HPDE6-E6E7 (cell line): ENCODE measurements around the gene EHD2.

Experiments used
- DNase-seq: peaks from one replicate; pipeline ENCODE4 v3.0.0; 2011; ENCODE audit warnings: missing footprints; ENCODE audit errors: extremely low spot score

The EHD2 gene

GRCh38 chr19:47691090-47691489 lies 22.1 kb upstream of the EHD2 start:
- no peak for DNase-seq

- DNase-seq: no peak
These were observed 21.4 kb upstream of the EHD2 start for GRCh38 chr19:47691782-47692181.

- no peak for DNase-seq
These were observed 19.7 kb upstream of the EHD2 start for GRCh38 chr19:47693489-47693888.

- DNase-seq: no peak
These were observed 19.3 kb upstream of the EHD2 start for GRCh38 chr19:47693903-47694302.

DNA sequence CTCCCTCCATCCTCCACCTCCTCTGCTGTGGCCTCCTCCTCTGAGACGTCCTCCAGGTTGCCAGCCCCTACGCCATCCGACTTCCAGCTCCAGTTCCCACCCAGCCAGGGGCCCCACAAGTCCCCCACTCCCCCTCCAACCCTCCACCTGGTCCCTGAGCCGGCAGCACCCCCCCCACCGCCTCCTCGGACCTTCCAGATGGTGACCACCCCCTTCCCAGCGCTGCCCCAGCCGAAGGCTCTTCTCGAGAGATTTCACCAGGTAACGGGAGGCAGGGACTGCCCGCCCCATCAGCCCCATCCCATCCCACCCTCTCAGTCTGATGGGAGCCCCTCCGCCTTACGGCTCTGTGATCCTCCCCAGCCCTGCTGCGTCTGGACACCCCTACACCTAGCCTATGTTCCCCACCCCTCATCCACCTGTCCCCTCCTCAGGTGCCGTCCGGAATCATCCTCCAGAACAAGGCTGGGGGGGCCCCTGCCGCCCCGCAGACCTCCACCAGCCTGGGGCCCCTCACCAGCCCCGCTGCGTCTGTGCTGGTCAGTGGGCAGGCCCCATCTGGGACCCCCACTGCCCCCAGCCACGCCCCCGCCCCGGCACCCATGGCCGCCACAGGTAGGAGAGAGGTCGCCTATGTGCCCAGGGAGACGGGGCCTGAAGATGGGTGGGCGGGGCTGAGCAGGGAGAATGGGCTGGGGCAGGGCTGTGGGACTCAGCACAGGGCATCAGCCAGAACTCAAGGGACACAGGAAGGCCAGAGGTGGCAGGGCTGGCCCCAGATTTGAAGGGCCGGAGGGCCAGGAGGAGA lies 18.6 kb upstream of the EHD2 start:
- DNase-seq: no peak

DNA sequence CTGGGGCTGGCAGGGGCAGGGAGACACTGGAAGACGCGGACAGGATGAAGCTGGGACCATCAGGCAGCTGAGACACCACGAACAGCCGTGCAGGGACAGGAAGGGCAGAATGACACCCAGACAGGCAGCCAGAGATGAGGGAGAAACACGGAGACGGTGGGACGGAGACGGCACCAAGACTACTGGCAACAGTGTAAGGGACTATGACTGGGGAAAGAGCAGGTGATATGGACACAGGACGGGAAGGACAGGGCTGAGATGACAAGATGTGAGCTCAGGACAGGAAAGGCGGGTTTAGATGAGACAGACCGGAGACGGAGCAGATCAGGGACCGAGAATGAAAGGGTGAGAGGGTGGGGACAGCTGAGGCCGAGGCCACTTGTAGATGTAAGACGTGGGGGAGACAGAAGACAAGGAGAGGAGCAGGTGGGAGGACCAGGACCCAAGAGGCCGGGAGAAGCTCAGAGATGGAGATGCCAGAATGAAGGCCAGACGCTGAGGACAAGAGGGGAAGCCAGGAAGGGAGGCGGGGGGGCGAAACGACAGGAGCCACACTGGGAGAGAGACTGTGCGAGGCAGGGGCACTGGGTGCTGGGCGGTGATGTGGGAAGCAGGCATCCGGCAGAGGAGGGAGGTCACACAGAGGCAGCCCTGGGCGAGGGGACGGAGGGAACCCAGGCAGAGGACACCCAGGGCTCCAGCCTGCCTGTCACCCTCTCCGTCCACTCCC lies 17.5 kb upstream of the EHD2 start:
- DNase-seq: no peak

DNA sequence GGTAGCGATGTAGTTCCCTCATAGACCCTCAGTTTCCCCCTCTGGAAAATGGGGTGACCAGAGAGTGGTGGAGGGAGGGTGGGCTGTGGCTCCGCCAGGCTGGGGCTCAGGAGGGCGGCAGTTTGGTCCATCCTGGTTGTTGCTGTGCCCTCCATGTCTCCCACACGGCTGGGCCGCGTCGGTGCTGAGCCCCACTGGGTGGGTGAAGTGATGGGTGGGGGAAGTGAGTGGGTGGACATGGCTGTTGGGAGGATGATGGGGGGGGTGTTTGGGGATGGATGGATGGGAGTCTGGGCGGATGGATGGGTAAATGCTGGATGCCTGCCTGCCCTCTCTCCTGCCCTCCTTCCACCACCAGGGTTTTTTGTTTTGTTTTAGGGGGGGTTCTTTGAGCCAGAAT lies 16.6 kb upstream of the EHD2 start:
- no peak for DNase-seq

GRCh38 chr19:47697863-47698609 lies 15.2 kb upstream of the EHD2 start:
- peak; percentile 72 for DNase-seq

GRCh38 chr19:47698631-47699359 lies 14.4 kb upstream of the EHD2 start:
- DNase-seq: no peak

GRCh38 chr19:47699360-47699917 lies 13.8 kb upstream of the EHD2 start:
- DNase-seq: peak; percentile 43

- DNase-seq: no peak
These were observed 12.1 kb upstream of the EHD2 start for GRCh38 chr19:47700934-47701716.

- no peak for DNase-seq
These were observed 11.3 kb upstream of the EHD2 start for GRCh38 chr19:47701717-47702552.

GRCh38 chr19:47702671-47703070 lies 10.6 kb upstream of the EHD2 start:
- DNase-seq: no peak

GRCh38 chr19:47703301-47703700 lies 9.9 kb upstream of the EHD2 start:
- no peak for DNase-seq

DNA sequence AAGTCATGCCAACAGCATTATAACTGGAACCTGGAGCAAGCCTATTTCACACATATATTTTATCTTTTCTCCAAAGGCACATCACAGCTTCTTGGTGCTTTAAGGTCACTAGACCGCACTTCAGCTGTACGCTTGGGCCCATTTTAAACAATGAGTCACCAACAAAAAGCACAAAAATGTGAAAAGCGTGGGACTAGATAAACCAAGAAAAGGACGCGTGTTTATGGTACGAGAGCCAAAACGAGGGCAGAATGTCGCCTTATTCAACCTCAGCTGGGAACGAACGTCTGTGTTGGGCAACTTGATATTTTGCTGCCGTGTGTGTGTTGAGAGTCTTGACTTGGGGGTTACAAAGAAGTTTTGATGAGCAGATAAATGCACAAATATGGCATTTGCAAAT lies 9.2 kb upstream of the EHD2 start:
- no peak for DNase-seq

GRCh38 chr19:47704656-47705055 lies 8.6 kb upstream of the EHD2 start:
- no peak for DNase-seq

DNA sequence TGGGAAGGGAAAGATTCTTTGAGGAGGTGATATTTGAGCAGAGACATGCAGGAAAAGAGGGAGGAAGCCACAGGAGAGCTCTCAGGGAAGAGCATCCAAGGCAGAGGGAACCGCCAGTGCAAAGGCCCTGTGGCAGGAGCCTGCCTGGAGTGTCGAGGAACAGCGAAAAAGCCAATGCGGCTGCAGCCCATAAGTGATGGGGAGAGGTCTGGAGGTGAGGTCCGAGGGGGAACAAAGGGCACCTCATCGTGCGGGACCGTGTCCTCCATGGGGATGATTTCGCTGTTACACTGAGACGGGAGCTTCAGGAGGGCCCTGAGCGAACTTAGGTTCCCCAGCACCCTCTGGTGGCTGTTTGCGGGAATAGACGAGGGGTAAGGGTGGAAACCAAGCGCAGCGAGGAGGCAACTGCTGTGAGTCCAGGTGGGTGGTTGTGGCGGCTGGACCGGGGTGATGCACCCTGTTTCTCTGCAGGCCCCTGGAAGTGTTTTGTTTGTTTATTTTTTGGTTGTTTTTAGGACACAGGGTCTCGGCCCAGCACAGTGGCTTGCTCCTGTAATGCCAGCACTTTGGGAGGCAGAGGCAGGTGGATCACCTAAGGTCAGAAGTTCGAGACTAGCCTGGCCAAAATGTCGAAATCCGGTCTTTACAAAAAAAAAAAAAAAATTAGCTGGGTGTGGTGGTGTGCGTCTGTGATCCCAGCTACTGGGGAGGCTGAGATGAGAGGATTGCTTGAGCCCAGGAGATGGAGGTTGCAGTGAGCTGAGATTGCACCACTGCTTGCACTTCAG lies 5.9 kb upstream of the EHD2 start:
- DNase-seq: peak; percentile 54

- no peak for DNase-seq
These were observed 1.5 kb upstream of the EHD2 start for GRCh38 chr19:47711652-47712242.

DNA sequence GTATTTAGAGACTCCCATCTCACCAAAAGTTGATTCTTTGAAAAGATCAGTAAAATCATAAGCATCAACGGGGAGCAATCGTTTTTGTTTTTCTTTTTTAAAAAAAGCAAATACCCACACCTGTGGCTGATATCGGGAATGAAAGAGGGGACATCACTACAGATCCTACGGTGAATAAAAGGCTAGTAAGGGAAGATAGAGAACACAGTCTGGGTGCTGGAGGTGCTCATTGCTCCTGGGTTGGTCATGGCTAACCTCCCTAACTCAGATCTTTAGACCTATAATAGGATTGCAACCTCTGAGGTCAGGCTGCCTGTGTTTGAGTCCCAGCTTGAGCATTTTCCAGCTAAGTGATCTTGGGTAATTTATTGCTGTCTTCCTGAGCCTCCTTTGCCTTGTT lies 1.1 kb downstream of the EHD2 start:
- DNase-seq: no peak
